CD4-positive, alpha-beta memory T cell (primary cell): ENCODE measurements around the gene SPEM1. TPM values are rescaled to one million over a fixed set of nuclear protein-coding genes. Genes with fewer than 3 reads are reported as not detected.

Experiments used
- CTCF ChIA-PET: fragments of 350-600 bp; sonication (Branson Sonifier 250); formaldehyde crosslinking; loops from one replicate; lab custom pipeline; 2021; ENCODE audit warnings: inconsistent platforms; ENCODE audit not compliant: partially characterized antibody; lab: Charles Lee
- POLR2A ChIA-PET: fragments of 350-600 bp; sonication (Branson Sonifier 250); formaldehyde crosslinking; loops from one replicate; lab custom pipeline; 2021; ENCODE audit not compliant: partially characterized antibody; lab: Charles Lee
- DNase-seq, 5 donors: peaks; one replicate each; pipeline versions ENCODE4 v3.0.0 to v3.0.0-alpha.2; 2020 to 2022; ENCODE audit warnings: mixed read lengths in 1 of 5
- H3K27ac ChIP-seq: one replicate; pipeline ENCODE4 v1.7.0; 2013; ENCODE audit warnings: low read depth, low read length
- H3K27me3 ChIP-seq: 2 replicates; pipeline ENCODE4 v1.7.0; 2013; ENCODE audit warnings: mild to moderate bottlenecking, low read length, moderate library complexity; ENCODE audit not compliant: insufficient read depth
- H3K36me3 ChIP-seq: 2 replicates; pipeline ENCODE4 v1.7.0; 2013; ENCODE audit warnings: mild to moderate bottlenecking, low read length, moderate library complexity; ENCODE audit not compliant: insufficient read depth
- H3K4me1 ChIP-seq: 2 replicates; pipeline ENCODE4 v1.7.0; 2013; ENCODE audit warnings: mild to moderate bottlenecking, low read length, moderate library complexity; ENCODE audit not compliant: insufficient read depth
- H3K4me3 ChIP-seq, 2 donors: one replicate each; pipeline ENCODE4 v1.7.0; 2013; ENCODE audit warnings: low read length in 2 of 2, mild to moderate bottlenecking in 1 of 2
- H3K9me3 ChIP-seq, 2 donors: one replicate each; pipeline ENCODE4 v1.7.0; 2013; ENCODE audit warnings: low read length in 2 of 2, control low read depth in 1 of 2; ENCODE audit not compliant: control insufficient read depth in 1 of 2
- H3K27ac Mint-ChIP-seq, 7 donors: one replicate each; pipeline ENCODE4 v1.8.0; 2020 to 2021; ENCODE audit warnings: mixed read lengths in 7 of 7, mild to moderate bottlenecking in 6 of 7, inconsistent platforms in 3 of 7, moderate library complexity in 3 of 7
- H3K27me3 Mint-ChIP-seq, 2 donors: one replicate each; pipeline ENCODE4 v1.8.0; 2020 to 2021; ENCODE audit warnings: mixed read lengths in 2 of 2
- H3K36me3 Mint-ChIP-seq, 2 donors: one replicate each; pipeline ENCODE4 v1.8.0; 2020 to 2021; ENCODE audit warnings: mixed read lengths in 2 of 2, inconsistent platforms in 1 of 2, mild to moderate bottlenecking in 1 of 2
- H3K4me1 Mint-ChIP-seq, 4 donors: one replicate each; pipeline ENCODE4 v1.8.0; 2020 to 2021; ENCODE audit warnings: mixed read lengths in 4 of 4, mild to moderate bottlenecking in 1 of 4
- H3K4me3 Mint-ChIP-seq, 8 donors: one replicate each; pipeline ENCODE4 v1.8.0; 2020 to 2021; ENCODE audit warnings: mixed read lengths in 8 of 8, mild to moderate bottlenecking in 7 of 8, moderate library complexity in 6 of 8, inconsistent platforms in 3 of 8
- H3K9me3 Mint-ChIP-seq, 8 donors: one replicate each; pipeline ENCODE4 v1.8.0; 2020 to 2021; ENCODE audit warnings: mixed read lengths in 8 of 8, mild to moderate bottlenecking in 5 of 8, inconsistent platforms in 3 of 8, moderate library complexity in 1 of 8
- intact Hi-C: fragments of 100-400 bp; cut with micrococcal nuclease; formaldehyde crosslinking; loops from one replicate; pipeline ENCODE4 v1.15.1; 2023
- polyA plus RNA-seq, 2 donors: library from polyadenylated mRNA; unstranded; fragments of 300-500 nt; fragmentation: Illumina TruSeq; gene quantifications; one replicate each; pipeline ENCODE4 v1.2.3, GENCODE V29; 2021
- total RNA-seq, 2 experiments: library from RNA; stranded (reverse); gene quantifications; one replicate each; pipeline ENCODE4 v1.2.3, GENCODE V29; 2021

Gene SPEM1
- total and polyA plus RNA-seq, 4 experiments from 2014 or later: not detected

- no peaks in the 10 kb centered on the region for H3K4me1 ChIP-seq
- H3K4me3 ChIP-seq: no peak overlapping the region
- ChIA-PET POLR2A (interaction anchor here (1.3 kb wide), 1 partner anchor 13 kb away, joined by 4 read pairs; the partner anchor contains the start of gene TMEM256), CTCF (no interaction called here)
- Mint-ChIP-seq H3K4me1 (peaks cover 0 to 2% (median 0%) of the 10 kb centered on the region in 4 donors), H3K36me3 (no peaks in the 10 kb centered on the region), H3K4me3 (no peak overlapping the region), H3K27me3 (no peaks in the 10 kb centered on the region), H3K9me3 (no peaks in the 10 kb centered on the region), H3K27ac (no peak overlapping the region)
- no peaks in the 10 kb centered on the region for H3K27me3 ChIP-seq
- no peak overlapping the region for H3K27ac ChIP-seq
- intact Hi-C loops: no loop called here
- no peaks in the 10 kb centered on the region for H3K36me3 ChIP-seq
- H3K9me3 ChIP-seq: no peaks in the 10 kb centered on the region
- DNase-seq: peak in 1 of 5 donors; percentile 11
These were observed 3.0 kb upstream of the SPEM1 start for GRCh38 chr17:7417056-7417655.

GRCh38 chr17:7418472-7419152, 1.5 kb upstream of the SPEM1 start:
- no peaks in the 10 kb centered on the region for H3K36me3 ChIP-seq
- no peaks in the 10 kb centered on the region for H3K4me1 ChIP-seq
- H3K4me3 ChIP-seq: no peak overlapping the region
- no peaks in the 10 kb centered on the region for H3K27me3 ChIP-seq
- no peaks in the 10 kb centered on the region for H3K27me3 Mint-ChIP-seq
- intact Hi-C loops: no loop called here
- ChIA-PET POLR2A (interaction anchor here (0.5 kb wide), 1 partner anchor 511 kb away, joined by 3 read pairs; no protein-coding TSS in a partner anchor), CTCF (no interaction called here)
- H3K27ac ChIP-seq: no peak overlapping the region
- no peak for DNase-seq
- H3K9me3 Mint-ChIP-seq: no peaks in the 10 kb centered on the region
- no peak overlapping the region for H3K4me3 Mint-ChIP-seq
- H3K4me1 Mint-ChIP-seq: peaks cover 0 to 2% (median 0%) of the 10 kb centered on the region in 4 donors
- H3K9me3 ChIP-seq: no peaks in the 10 kb centered on the region
- H3K27ac Mint-ChIP-seq: peak overlapping the region in 1 of 7 donors; percentile 58
- no peaks in the 10 kb centered on the region for H3K36me3 Mint-ChIP-seq

- H3K4me3 Mint-ChIP-seq: no peak overlapping the region
- Histone ChIP-seq H3K4me1 (no peaks in the 10 kb centered on the region), H3K9me3 (no peaks in the 10 kb centered on the region), H3K27me3 (no peaks in the 10 kb centered on the region), H3K36me3 (no peaks in the 10 kb centered on the region), H3K27ac (no peak overlapping the region), H3K4me3 (no peak overlapping the region)
- ChIA-PET CTCF (interaction anchor here (1.4 to 1.8 kb wide), 2 partner anchors 16 to 66 kb away, joined by 4 to 6 read pairs; no protein-coding TSS in a partner anchor), POLR2A (interaction anchor here (1.2 kb wide), 1 partner anchor 15 kb away, joined by 4 read pairs; no protein-coding TSS in a partner anchor)
- H3K27me3 Mint-ChIP-seq: peaks cover 0 to 1% of the 10 kb centered on the region in 2 donors
- no peak overlapping the region for H3K27ac Mint-ChIP-seq
- intact Hi-C loops: no loop called here
- DNase-seq: no peak
- H3K36me3 Mint-ChIP-seq: no peaks in the 10 kb centered on the region
- no peaks in the 10 kb centered on the region for H3K9me3 Mint-ChIP-seq
- peaks cover 0 to 4% (median under 1%) of the 10 kb centered on the region in 4 donors for H3K4me1 Mint-ChIP-seq
These were observed 1.1 kb downstream of the SPEM1 start for GRCh38 chr17:7421186-7421585.

- no peaks in the 10 kb centered on the region for H3K27me3 ChIP-seq
- no peak overlapping the region for H3K4me3 ChIP-seq
- Mint-ChIP-seq H3K9me3 (no peaks in the 10 kb centered on the region), H3K36me3 (no peaks in the 10 kb centered on the region), H3K27me3 (peaks cover 0 to 1% of the 10 kb centered on the region in 2 donors), H3K4me3 (no peak overlapping the region), H3K27ac (no peak overlapping the region), H3K4me1 (peaks cover 0 to 4% (median 0%) of the 10 kb centered on the region in 4 donors)
- H3K36me3 ChIP-seq: no peaks in the 10 kb centered on the region
- H3K27ac ChIP-seq: no peak overlapping the region
- intact Hi-C loops: no loop called here
- ChIA-PET POLR2A (no interaction called here), CTCF (interaction anchor here (0.9 to 2.1 kb wide), 2 partner anchors 12 to 68 kb away, joined by 4 to 5 read pairs; partner anchors contain the start of gene TMEM102)
- no peaks in the 10 kb centered on the region for H3K9me3 ChIP-seq
- DNase-seq: no peak
- H3K4me1 ChIP-seq: no peaks in the 10 kb centered on the region
These were observed 3.6 kb downstream of the SPEM1 start for GRCh38 chr17:7423679-7424078.

- Histone ChIP-seq H3K4me1 (no peaks in the 10 kb centered on the region), H3K4me3 (no peak within 1 kb of the TSS), H3K27ac (no peak within 1 kb of the TSS), H3K27me3 (no peaks in the 10 kb centered on the region), H3K36me3 (no peaks in the 10 kb centered on the region), H3K9me3 (no peaks in the 10 kb centered on the region)
- DNase-seq: peak in 1 of 5 donors; percentile 12
- no peak within 1 kb of the TSS for H3K4me3 Mint-ChIP-seq
- intact Hi-C loops: no loop called here
- POLR2A ChIA-PET: no interaction called here
- peaks cover 0 to 1% of the 10 kb centered on the region in 2 donors for H3K27me3 Mint-ChIP-seq
- CTCF ChIA-PET: interaction anchor here (1.0 kb wide), 1 partner anchor 136 kb away, joined by 3 read pairs; no protein-coding TSS in a partner anchor
- no peaks in the 10 kb centered on the region for H3K9me3 Mint-ChIP-seq
- no peaks in the 10 kb centered on the region for H3K36me3 Mint-ChIP-seq
- peaks cover 0 to 4% (median 0%) of the 10 kb centered on the region in 4 donors for H3K4me1 Mint-ChIP-seq
- H3K27ac Mint-ChIP-seq: peak within 1 kb of the TSS in 2 of 7 donors; percentile 15 to 75
These were observed 5.2 kb downstream of the SPEM1 start, which contains the start of gene SPEM2 for GRCh38 chr17:7425316-7425715. TSS of gene SPEM2 (plus strand) at chr17:7425616. CDS start at chr17:7425689, 73 bp downstream.

GRCh38 chr17:7425756-7426155, 5.6 kb downstream of the SPEM1 start:
- Histone ChIP-seq H3K36me3 (no peaks in the 10 kb centered on the region), H3K4me3 (no peak overlapping the region), H3K27me3 (no peaks in the 10 kb centered on the region), H3K9me3 (no peaks in the 10 kb centered on the region), H3K4me1 (no peaks in the 10 kb centered on the region), H3K27ac (no peak overlapping the region)
- peak in 1 of 5 donors; percentile 32 for DNase-seq
- H3K36me3 Mint-ChIP-seq: no peaks in the 10 kb centered on the region
- H3K4me1 Mint-ChIP-seq: peaks cover 0 to 4% (median 0%) of the 10 kb centered on the region in 4 donors
- POLR2A ChIA-PET: no interaction called here
- intact Hi-C loops: no loop called here
- CTCF ChIA-PET: interaction anchor here (1.0 kb wide), 1 partner anchor 135 kb away, joined by 3 read pairs; no protein-coding TSS in a partner anchor
- no peaks in the 10 kb centered on the region for H3K9me3 Mint-ChIP-seq
- H3K27ac Mint-ChIP-seq: no peak overlapping the region
- no peak overlapping the region for H3K4me3 Mint-ChIP-seq
- peaks cover 0 to 1% of the 10 kb centered on the region in 2 donors for H3K27me3 Mint-ChIP-seq
